A549 (cell line): ENCODE measurements around the gene TP53INP2. TPM values are rescaled to one million over a fixed set of nuclear protein-coding genes. Genes with fewer than 3 reads are reported as not detected.

ENCODE experiments used
- ATAC-seq, 2 experiments: fragments of 200-7000 bp in 1 of 2; fragments of >200 bp in 1 of 2; cut with Nextera tagmentation in 1 of 2; cut with Tn5 transposase in 1 of 2; 3 replicates each; pipeline versions ENCODE4 v1.8.0 to v1.9.1; 2018 to 2020; ENCODE audit warnings: mild to moderate bottlenecking in 1 of 2, moderate library complexity in 1 of 2
- CTCF ChIA-PET: fragments of 300-600 bp; sonication (Branson Sonifier 250); formaldehyde crosslinking; extraction: SDS; loops from one replicate; lab custom pipeline; 2021; ENCODE audit warnings: antibody characterized with exemption, inconsistent platforms; lab: Yijun Ruan, JAX
- POLR2A ChIA-PET: fragments of 350-600 bp; formaldehyde crosslinking; extraction: SDS; loops from one replicate; lab custom pipeline; 2021; ENCODE audit warnings: antibody characterized with exemption, inconsistent platforms; lab: Yijun Ruan, JAX
- DNase-seq, 2 experiments: peaks; one replicate each; pipeline versions ENCODE4 v3.0.0 to v3.0.0-alpha.2; 2011 to 2016; ENCODE audit warnings: low read depth in 1 of 2, low spot score in 1 of 2
- FAIRE-seq: peaks from 2 replicates; lab custom pipeline; 2011; peaks lifted over from hg19 to GRCh38; lab: Jason Lieb, UNC
- H3K27ac ChIP-seq, 2 experiments: fragments of >200 bp; sonication (Bioruptor Twin); formaldehyde crosslinking; 3 replicates each; pipeline ENCODE4 v1.5.1; 2016 to 2017
- H3K4me1 ChIP-seq: fragments of >200 bp; sonication (Bioruptor Twin); formaldehyde crosslinking; 3 replicates; pipeline ENCODE4 v1.6.1; 2016
- H3K4me2 ChIP-seq: fragments of >200 bp; sonication (Bioruptor Twin); formaldehyde crosslinking; 3 replicates; pipeline ENCODE4 v1.6.1; 2016
- H3K4me3 ChIP-seq: fragments of >200 bp; sonication (Bioruptor Twin); formaldehyde crosslinking; 3 replicates; pipeline ENCODE4 v1.5.1; 2016
- H3K9me3 ChIP-seq: fragments of >200 bp; sonication (Bioruptor Twin); formaldehyde crosslinking; 3 replicates; pipeline ENCODE4 v1.6.1; 2016
- ATOH8 ChIP-seq: fragments of 250-450 bp; sonication (Bioruptor Pico); IDR thresholded peaks from 2 replicates; pipeline ENCODE4 v1.5.0; 2020; ENCODE audit warnings: low read depth, mild to moderate bottlenecking, moderate library complexity
- BCL3 ChIP-seq: fragments of >200 bp; sonication (Bioruptor Twin); formaldehyde crosslinking; IDR thresholded peaks from 3 replicates; pipeline ENCODE4 v1.6.1; 2016
- BHLHE40 ChIP-seq: IDR thresholded peaks from 2 replicates; pipeline ENCODE4 v1.6.1; 2012; ENCODE audit warnings: low read depth, low read length, inconsistent platforms
- CBX2 ChIP-seq: fragments of 200-600 bp; sonication (generic); IDR thresholded peaks from 2 replicates; pipeline ENCODE4 v1.6.1; 2016; ENCODE audit warnings: low read depth, mild to moderate bottlenecking, borderline replicate concordance
- CHD4 ChIP-seq: fragments of 200-600 bp; sonication (generic); IDR thresholded peaks from 2 replicates; pipeline ENCODE4 v1.6.1; 2016; ENCODE audit warnings: antibody characterized with exemption, mild to moderate bottlenecking, borderline replicate concordance
- E2F6 ChIP-seq: IDR thresholded peaks from 2 replicates; pipeline ENCODE4 v1.6.1; 2012; ENCODE audit warnings: low read depth, borderline replicate concordance
- EHMT2 ChIP-seq: fragments of 200-600 bp; sonication (generic); IDR thresholded peaks from 2 replicates; pipeline ENCODE4 v1.6.1; 2016; ENCODE audit warnings: antibody characterized with exemption, low read depth, mild to moderate bottlenecking, moderate library complexity
- ESRRA ChIP-seq: fragments of 150-350 bp; IDR thresholded peaks from 2 replicates; pipeline ENCODE4 v1.6.1; 2014; ENCODE audit warnings: mild to moderate bottlenecking, low read length, borderline replicate concordance
- FOSL2 ChIP-seq, 2 experiments: fragments of 450-650 bp in 1 of 2; fragments of >200 bp in 1 of 2; sonication (Bioruptor Twin) in 1 of 2; formaldehyde crosslinking; IDR thresholded peaks; 2 replicates each; pipeline versions ENCODE4 v1.5.0 to v1.6.1; 2016 to 2020; ENCODE audit warnings: mild to moderate bottlenecking in 1 of 2, moderate library complexity in 1 of 2
- GATA3 ChIP-seq: IDR thresholded peaks from 2 replicates; pipeline ENCODE4 v1.6.1; 2012; ENCODE audit warnings: borderline replicate concordance
- HOXB13 ChIP-seq: fragments of 250-450 bp; sonication (Bioruptor Pico); IDR thresholded peaks from 2 replicates; pipeline ENCODE4 v1.5.0; 2020; ENCODE audit warnings: low read depth, mild to moderate bottlenecking, moderate library complexity
- HOXB5 ChIP-seq: fragments of 250-450 bp; sonication (Bioruptor Pico); IDR thresholded peaks from 2 replicates; pipeline ENCODE4 v1.5.0; 2020; ENCODE audit warnings: mild to moderate bottlenecking, moderate library complexity
- JUN ChIP-seq, 2 experiments: fragments of >200 bp; sonication (Bioruptor Twin); formaldehyde crosslinking; IDR thresholded peaks; 2 replicates in 1 of 2; 3 replicates in 1 of 2; pipeline ENCODE4 v1.6.1; 2016 to 2017
- JUNB ChIP-seq: fragments of >200 bp; sonication (Bioruptor Twin); formaldehyde crosslinking; IDR thresholded peaks from 2 replicates; pipeline ENCODE4 v1.6.1; 2016
- KDM1A ChIP-seq: fragments of 200-600 bp; sonication (generic); IDR thresholded peaks from 2 replicates; pipeline ENCODE4 v1.6.1; 2016; ENCODE audit warnings: low read depth, mild to moderate bottlenecking
- KDM5A ChIP-seq: fragments of 200-600 bp; sonication (generic); IDR thresholded peaks from 2 replicates; pipeline ENCODE4 v1.6.1; 2016; ENCODE audit warnings: antibody characterized with exemption, mild to moderate bottlenecking
- MAX ChIP-seq: IDR thresholded peaks from 2 replicates; pipeline ENCODE4 v1.6.1; 2012
- MAZ ChIP-seq: fragments of 150-350 bp; IDR thresholded peaks from 2 replicates; pipeline ENCODE4 v1.6.1; 2014; ENCODE audit warnings: antibody characterized with exemption, low read depth, low read length, borderline replicate concordance
- NPAS2 ChIP-seq: fragments of 250-450 bp; sonication (Bioruptor Pico); IDR thresholded peaks from 2 replicates; pipeline ENCODE4 v1.8.0; 2022; ENCODE audit warnings: mild to moderate bottlenecking, moderate library complexity, borderline replicate concordance
- NR3C1 ChIP-seq: fragments of >200 bp; sonication (Bioruptor Twin); formaldehyde crosslinking; IDR thresholded peaks from 3 replicates; pipeline ENCODE4 v1.6.1; 2017
- POLR2A ChIP-seq: IDR thresholded peaks from 2 replicates; pipeline ENCODE4 v1.6.1; 2012; ENCODE audit warnings: mild to moderate bottlenecking, low read length
- POLR2AphosphoS2 ChIP-seq: conservative IDR thresholded peaks from 2 replicates; pipeline ENCODE4 v1.6.1; 2012; ENCODE audit warnings: low read length, improper control_type of control experiment, inconsistent platforms
- SMC3 ChIP-seq: fragments of >200 bp; sonication (Bioruptor Twin); formaldehyde crosslinking; IDR thresholded peaks from 3 replicates; pipeline ENCODE4 v1.6.1; 2018; ENCODE audit warnings: inconsistent platforms
- SREBF2 ChIP-seq: fragments of 450-650 bp; IDR thresholded peaks from 2 replicates; pipeline ENCODE4 v1.6.1; 2014; ENCODE audit warnings: mild to moderate bottlenecking, moderate library complexity
- ZC3H11A ChIP-seq: fragments of 450-650 bp; IDR thresholded peaks from 2 replicates; pipeline ENCODE4 v1.6.1; 2014; ENCODE audit warnings: antibody characterized with exemption, mild to moderate bottlenecking
- WGBS: methylation state at CpG from one replicate; pipeline ENCODE4 v1.1.6; 2017; ENCODE audit errors: missing lambda C conversion rate; 5-methylcytosine and 5-hydroxymethylcytosine counted together
- polyA plus RNA-seq, 4 experiments: library from polyadenylated mRNA; depleted of rRNA in 3 of 4; stranded (reverse); fragments of >200 nt; fragmentation: RNase III in 1 of 4; extraction: RNeasy Plus Mini Kit Qiagen cat#74134 plus additional on column Dnase treatment in 1 of 4; gene quantifications; 2 replicates in 3 of 4; 3 replicates in 1 of 4; pipeline ENCODE4 v1.2.3, GENCODE V29; 2011 to 2017
- TF ChIP-seq, protein P1 (sequence below): IDR thresholded peaks from 2 replicates; pipeline ENCODE4 v1.6.1; 2012
- TF ChIP-seq, protein P2 (sequence below): fragments of 250-450 bp; sonication (Bioruptor Pico); IDR thresholded peaks from 2 replicates; pipeline ENCODE4 v1.5.0; 2021; ENCODE audit warnings: mild to moderate bottlenecking, moderate library complexity, borderline replicate concordance

Gene TP53INP2
- polyA plus RNA-seq, 2 of the 4 experiments (the other 2 are of a cell fraction): 2.2 to 4.5 TPM

DNA sequence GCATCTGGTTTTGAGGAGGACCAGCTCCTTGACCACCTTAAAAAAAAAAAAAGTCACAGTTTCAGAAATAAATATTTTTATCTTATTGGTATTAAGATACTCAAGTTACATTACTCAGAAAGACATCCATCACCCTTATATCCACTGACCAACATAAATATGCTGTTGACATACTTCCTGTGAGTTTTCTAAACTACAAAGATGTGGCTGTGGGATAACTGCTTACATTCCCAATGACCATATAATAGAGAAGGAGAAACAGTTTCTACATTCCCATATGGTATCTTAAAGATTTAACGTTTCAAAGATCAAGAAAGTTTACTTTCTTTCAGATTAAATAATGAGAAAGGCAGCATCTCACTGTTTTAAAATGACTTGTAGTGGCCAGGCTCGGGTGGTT, 46.3 kb downstream of the TP53INP2 start:
- Histone ChIP-seq H3K9me3 (no peaks in the 10 kb centered on the region), H3K4me1 (no peaks in the 10 kb centered on the region), H3K27ac (no peak overlapping the region), H3K4me3 (no peak overlapping the region), H3K4me2 (no peak overlapping the region)
- no peak for ATAC-seq
- DNase-seq: no peak
- ChIA-PET CTCF (interaction anchor here (7.1 kb wide), 1 partner anchor 19 kb away, joined by 39 read pairs; no protein-coding TSS in a partner anchor), POLR2A (no interaction called here)
- no peak for TF ChIP-seq GATA3
- TF ChIP-seq EHMT2: no peak
- TF ChIP-seq SREBF2: no peak
- 42% methylated on average over 2 of the region's 2 CpGs for WGBS
- no peak for FAIRE-seq

- Histone ChIP-seq H3K4me2 (no peak overlapping the region), H3K4me1 (no peaks in the 10 kb centered on the region), H3K27ac (no peak overlapping the region), H3K4me3 (no peak overlapping the region), H3K9me3 (no peaks in the 10 kb centered on the region)
- no peak for ATAC-seq
- no peak for DNase-seq
- FAIRE-seq: no peak
- WGBS: 85% methylated on average over 3 of the region's 3 CpGs
- ChIA-PET CTCF (interaction anchor here (0.6 to 7.1 kb wide), 3 partner anchors 13 to 1280 kb away, joined by 3 to 39 read pairs (median 10); no protein-coding TSS in a partner anchor), POLR2A (no interaction called here)
- no peak for TF ChIP-seq BHLHE40
- TF ChIP-seq ATOH8: no peak
- no peak for TF ChIP-seq GATA3
- TF ChIP-seq SREBF2: no peak
- no peak for TF ChIP-seq HOXB13 (CRISPR knock-in tag)
- no peak for TF ChIP-seq FOSL2 (IDR thresholded peaks at IDR 0.05)
- no peak for TF ChIP-seq FOSL2 (CRISPR knock-in tag; IDR thresholded peaks at IDR 0.05)
- TF ChIP-seq, protein P1, sequence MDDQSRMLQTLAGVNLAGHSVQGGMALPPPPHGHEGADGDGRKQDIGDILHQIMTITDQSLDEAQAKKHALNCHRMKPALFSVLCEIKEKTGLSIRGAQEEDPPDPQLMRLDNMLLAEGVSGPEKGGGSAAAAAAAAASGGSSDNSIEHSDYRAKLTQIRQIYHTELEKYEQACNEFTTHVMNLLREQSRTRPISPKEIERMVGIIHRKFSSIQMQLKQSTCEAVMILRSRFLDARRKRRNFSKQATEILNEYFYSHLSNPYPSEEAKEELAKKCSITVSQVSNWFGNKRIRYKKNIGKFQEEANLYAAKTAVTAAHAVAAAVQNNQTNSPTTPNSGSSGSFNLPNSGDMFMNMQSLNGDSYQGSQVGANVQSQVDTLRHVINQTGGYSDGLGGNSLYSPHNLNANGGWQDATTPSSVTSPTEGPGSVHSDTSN: no peak
- no peak for TF ChIP-seq MAZ
- TF ChIP-seq JUN (IDR thresholded peaks at IDR 0.05): no peak
- no peak for TF ChIP-seq JUNB
- TF ChIP-seq HOXB5: no peak
- no peak for TF ChIP-seq CBX2
- no peak for TF ChIP-seq POLR2AphosphoS2
- TF ChIP-seq SMC3: no peak
Observed at GRCh38 chr20:34751453-34751852, 47.3 kb downstream of the TP53INP2 start.

DNA sequence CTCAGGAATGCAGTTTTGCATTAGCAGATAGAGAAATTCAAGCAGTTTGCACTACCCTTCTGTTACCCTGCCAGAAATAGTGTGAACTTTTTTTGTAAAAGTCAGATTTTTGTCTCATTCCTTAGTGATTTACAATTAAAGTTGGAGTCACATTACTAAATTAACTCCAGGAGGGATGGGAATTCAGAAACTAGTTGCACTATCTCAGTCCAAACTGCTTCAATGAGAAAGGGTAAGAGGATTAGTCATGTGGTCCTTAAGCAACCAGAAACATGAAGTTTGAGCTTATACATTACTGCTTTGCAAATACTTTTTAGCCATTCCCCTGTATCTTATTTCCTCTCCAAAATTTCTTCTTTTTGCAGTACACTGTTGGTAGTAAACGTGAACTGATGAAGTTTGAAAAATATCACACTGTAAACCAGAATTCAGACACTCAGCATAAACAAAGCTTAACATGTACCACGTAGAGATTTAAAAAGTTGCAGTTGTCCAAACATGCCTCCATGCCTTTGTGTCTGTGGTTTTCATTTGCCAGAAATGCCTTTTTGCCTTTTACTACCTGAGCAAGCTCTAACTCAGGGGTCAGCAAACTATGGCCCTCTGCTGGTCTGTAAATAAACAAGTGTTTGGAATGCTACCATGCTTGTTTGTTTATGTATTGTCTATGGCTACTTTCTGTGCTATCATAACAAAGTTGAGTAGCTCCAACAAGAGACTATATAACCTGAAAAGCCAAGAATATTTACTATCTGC, 49.7 kb downstream of the TP53INP2 start:
- CTCF ChIA-PET: interaction anchor here (0.7 to 7.1 kb wide), 8 partner anchors 11 to 563 kb away, joined by 3 to 39 read pairs (median 4); no protein-coding TSS in a partner anchor
- DNase-seq: no peak
- POLR2A ChIA-PET: no interaction called here
- Histone ChIP-seq H3K27ac (no peak overlapping the region), H3K4me2 (no peak overlapping the region), H3K9me3 (no peaks in the 10 kb centered on the region), H3K4me3 (no peak overlapping the region), H3K4me1 (no peaks in the 10 kb centered on the region)
- ATAC-seq: no peak
- no peak for TF ChIP-seq KDM1A
- TF ChIP-seq E2F6: no peak
- no peak for TF ChIP-seq MAZ
- no peak for TF ChIP-seq CHD4
- TF ChIP-seq POLR2A: no peak
- TF ChIP-seq, protein P1: no peak
- TF ChIP-seq ZC3H11A: no peak
- TF ChIP-seq ESRRA: no peak
- TF ChIP-seq FOSL2 (IDR thresholded peaks at IDR 0.05): no peak
- TF ChIP-seq FOSL2 (CRISPR knock-in tag; IDR thresholded peaks at IDR 0.05): no peak
- TF ChIP-seq, protein P2, sequence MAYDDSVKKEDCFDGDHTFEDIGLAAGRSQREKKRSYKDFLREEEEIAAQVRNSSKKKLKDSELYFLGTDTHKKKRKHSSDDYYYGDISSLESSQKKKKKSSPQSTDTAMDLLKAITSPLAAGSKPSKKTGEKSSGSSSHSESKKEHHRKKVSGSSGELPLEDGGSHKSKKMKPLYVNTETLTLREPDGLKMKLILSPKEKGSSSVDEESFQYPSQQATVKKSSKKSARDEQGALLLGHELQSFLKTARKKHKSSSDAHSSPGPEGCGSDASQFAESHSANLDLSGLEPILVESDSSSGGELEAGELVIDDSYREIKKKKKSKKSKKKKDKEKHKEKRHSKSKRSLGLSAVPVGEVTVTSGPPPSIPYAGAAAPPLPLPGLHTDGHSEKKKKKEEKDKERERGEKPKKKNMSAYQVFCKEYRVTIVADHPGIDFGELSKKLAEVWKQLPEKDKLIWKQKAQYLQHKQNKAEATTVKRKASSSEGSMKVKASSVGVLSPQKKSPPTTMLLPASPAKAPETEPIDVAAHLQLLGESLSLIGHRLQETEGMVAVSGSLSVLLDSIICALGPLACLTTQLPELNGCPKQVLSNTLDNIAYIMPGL (CRISPR knock-in tag): no peak
- no peak for TF ChIP-seq BCL3
- no peak for TF ChIP-seq GATA3
- TF ChIP-seq NPAS2 (CRISPR knock-in tag): no peak
- TF ChIP-seq CBX2: no peak
- no peak for TF ChIP-seq NR3C1
- no peak for TF ChIP-seq MAX
- TF ChIP-seq KDM5A: no peak
- no peak for FAIRE-seq
- 88% methylated on average over 2 of the region's 2 CpGs for WGBS
